ENCODE measurements around the gene PEAK1.

DNA sequence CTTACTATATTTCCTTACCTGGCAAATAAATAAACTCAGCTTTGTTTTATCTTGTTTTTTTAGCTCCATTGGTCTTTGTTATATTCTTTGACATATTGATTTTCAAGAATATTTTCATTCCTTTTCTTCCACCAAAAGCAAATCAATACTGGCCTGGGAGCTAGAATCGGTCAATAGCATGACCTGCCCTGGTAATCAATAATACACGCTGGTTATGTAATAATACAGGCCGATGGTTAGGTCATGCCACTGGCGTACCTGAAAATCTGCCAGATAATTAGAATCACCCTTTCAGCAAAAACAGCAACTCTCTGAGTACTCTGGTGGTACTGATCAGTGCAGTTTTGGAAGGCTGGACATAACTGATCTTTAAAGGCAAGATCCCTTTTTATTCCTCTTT, 39.9 kb downstream of the PEAK1 start:
- no peak for TF ChIP-seq GATA2 (IDR thresholded peaks at IDR 0.05; ENCODE audit: low read depth, low read length)
- TF ChIP-seq GATA3 (IDR thresholded peaks at IDR 0.05; ENCODE audit: low read depth, low read length) = no peak

All from SH-SY5Y (cell line).